H1 (cell line): ENCODE results near the gene TEX26. TPM values are rescaled to one million over a fixed set of nuclear protein-coding genes. Genes with fewer than 3 reads are reported as not detected.

Source experiments
- CTCF ChIA-PET: fragments of 300-600 bp; sonication (Branson Sonifier 250); formaldehyde crosslinking; loops from one replicate; lab custom pipeline; 2021; ENCODE audit not compliant: partially characterized antibody; lab: Charles Lee
- POLR2A ChIA-PET: fragments of 300-600 bp; sonication (Branson Sonifier 250); formaldehyde crosslinking; loops from one replicate; lab custom pipeline; 2021; ENCODE audit warnings: inconsistent platforms; ENCODE audit not compliant: partially characterized antibody; lab: Charles Lee
- DNase-seq, 2 experiments: peaks; one replicate each; pipeline versions ENCODE4 v3.0.0 to v3.0.0-alpha.2; 2010 to 2022; ENCODE audit warnings: low spot score in 2 of 2, low read depth in 1 of 2, mixed read lengths in 1 of 2
- FAIRE-seq: peaks from 2 replicates; lab custom pipeline; 2011; peaks lifted over from hg19 to GRCh38; lab: Jason Lieb, UNC
- H2AFZ ChIP-seq: 2 replicates; pipeline ENCODE4 v1.8.1; 2012; ENCODE audit warnings: low read length, inconsistent platforms
- H2AK5ac ChIP-seq: 2 replicates; pipeline ENCODE4 v1.6.1; 2013; ENCODE audit warnings: low read depth, low read length
- H2BK120ac ChIP-seq: replicated peaks from 2 replicates; pipeline ENCODE3; 2013; ENCODE audit warnings: low read depth, low read length, inconsistent platforms
- H2BK12ac ChIP-seq: 2 replicates; pipeline ENCODE4 v1.6.1; 2013; ENCODE audit warnings: low read depth, low read length
- H2BK15ac ChIP-seq: 2 replicates; pipeline ENCODE4 v1.6.1; 2013; ENCODE audit warnings: low read length
- H2BK20ac ChIP-seq: 2 replicates; pipeline ENCODE4 v1.6.1; 2013; ENCODE audit warnings: low read length
- H2BK5ac ChIP-seq: 2 replicates; pipeline ENCODE4 v1.6.1; 2013; ENCODE audit warnings: low read depth, low read length
- H3K14ac ChIP-seq: 2 replicates; pipeline ENCODE4 v1.6.1; 2013; ENCODE audit warnings: inconsistent platforms; ENCODE audit not compliant: insufficient read length
- H3K18ac ChIP-seq: 2 replicates; pipeline ENCODE4 v1.6.1; 2013; ENCODE audit warnings: low read length; ENCODE audit errors: extremely low read depth
- H3K23ac ChIP-seq: 2 replicates; pipeline ENCODE4 v1.6.1; 2013; ENCODE audit warnings: inconsistent platforms; ENCODE audit not compliant: insufficient read length
- H3K23me2 ChIP-seq: 2 replicates; pipeline ENCODE4 v1.6.1; 2013; ENCODE audit warnings: low read depth, low read length
- H3K27ac ChIP-seq: 2 replicates; pipeline ENCODE4 v1.6.1; 2011; ENCODE audit warnings: low read depth, low read length, inconsistent platforms
- H3K27me3 ChIP-seq, 4 experiments: replicated peaks in 1 of 4; 1 replicate in 1 of 4; 2 replicates in 3 of 4; pipeline versions ENCODE4 v1.6.1 to v1.8.1; 2011 to 2013; ENCODE audit warnings: low read length in 3 of 4, mild to moderate bottlenecking in 3 of 4, inconsistent platforms in 2 of 4, mixed read lengths in 2 of 4, moderate library complexity in 1 of 4; ENCODE audit not compliant: control insufficient read depth in 3 of 4, insufficient read depth in 3 of 4; ENCODE audit errors: extremely low read depth in 1 of 4
- H3K36me3 ChIP-seq, 4 experiments: 2 replicates each; pipeline versions ENCODE4 v1.6.1 to v1.8.1; 2011 to 2013; ENCODE audit warnings: mild to moderate bottlenecking in 4 of 4, low read length in 3 of 4, moderate library complexity in 2 of 4, control low read depth in 1 of 4, inconsistent platforms in 1 of 4; ENCODE audit not compliant: insufficient read depth in 4 of 4, control insufficient read depth in 2 of 4
- H3K4ac ChIP-seq: replicated peaks from 2 replicates; pipeline ENCODE3; 2013; ENCODE audit warnings: low read length, low read depth, mixed read lengths, inconsistent platforms; ENCODE audit not compliant: insufficient read length
- H3K4me1 ChIP-seq, 4 experiments: replicated peaks in 1 of 4; 1 replicate in 1 of 4; 2 replicates in 3 of 4; pipeline versions ENCODE4 v1.6.1 to v1.8.1; 2011 to 2013; ENCODE audit warnings: low read length in 3 of 4, inconsistent platforms in 2 of 4, mixed read lengths in 1 of 4; ENCODE audit not compliant: insufficient read depth in 4 of 4, control insufficient read depth in 3 of 4
- H3K4me2 ChIP-seq, 2 experiments: 2 replicates each; pipeline versions ENCODE4 v1.6.1 to v1.8.1; 2011 to 2013; ENCODE audit warnings: low read depth in 2 of 2, low read length in 2 of 2, control low read depth in 1 of 2, inconsistent platforms in 1 of 2, mild to moderate bottlenecking in 1 of 2; ENCODE audit not compliant: insufficient read depth in 1 of 2
- H3K4me3 ChIP-seq, 4 experiments: fragments of 200-600, 300-600 bp in 1 of 4; sonication (generic), shearing (Covaris generic), sonication (Bioruptor Twin) in 1 of 4; 2 replicates each; pipeline versions ENCODE4 v1.5.1 to v1.8.1; 2011 to 2016; ENCODE audit warnings: low read length in 4 of 4, low read depth in 3 of 4, control low read depth in 2 of 4, inconsistent platforms in 2 of 4, mild to moderate bottlenecking in 2 of 4, mixed read lengths in 1 of 4, moderate library complexity in 1 of 4; ENCODE audit not compliant: insufficient read depth in 2 of 4; ENCODE audit errors: extremely low read depth in 1 of 4
- H3K56ac ChIP-seq: replicated peaks from 2 replicates; pipeline ENCODE3; 2013; ENCODE audit warnings: low read depth, mild to moderate bottlenecking, mixed read lengths, low read length, inconsistent platforms; ENCODE audit not compliant: insufficient read length
- H3K79me1 ChIP-seq: 2 replicates; pipeline ENCODE4 v1.6.1; 2013; ENCODE audit warnings: low read depth, low read length, control low read depth
- H3K79me2 ChIP-seq, 2 experiments: 2 replicates each; pipeline versions ENCODE4 v1.6.1 to v1.8.1; 2012 to 2013; ENCODE audit warnings: low read length in 2 of 2, mild to moderate bottlenecking in 2 of 2, inconsistent platforms in 1 of 2; ENCODE audit not compliant: insufficient read depth in 2 of 2, control insufficient read depth in 1 of 2
- H3K9ac ChIP-seq, 4 experiments: replicated peaks in 1 of 4; 1 replicate in 1 of 4; 2 replicates in 3 of 4; pipeline versions ENCODE4 v1.6.1 to v1.8.1; 2011 to 2013; ENCODE audit warnings: low read depth in 3 of 4, low read length in 3 of 4, control low read depth in 2 of 4, mild to moderate bottlenecking in 2 of 4, moderate library complexity in 2 of 4, inconsistent platforms in 1 of 4; ENCODE audit errors: extremely low read depth in 1 of 4
- H3K9me3 ChIP-seq, 2 experiments: 2 replicates each; pipeline versions ENCODE4 v1.6.1 to v1.8.1; 2012 to 2013; ENCODE audit warnings: mild to moderate bottlenecking in 2 of 2, moderate library complexity in 2 of 2, control low read depth in 1 of 2, inconsistent platforms in 1 of 2, low read depth in 1 of 2, low read length in 1 of 2, mixed read lengths in 1 of 2; ENCODE audit not compliant: insufficient read depth in 2 of 2
- H4K20me1 ChIP-seq, 2 experiments: replicated peaks in 1 of 2; 2 replicates each; pipeline versions ENCODE3 to v1.8.1; 2011 to 2013; ENCODE audit warnings: inconsistent platforms in 2 of 2, low read length in 2 of 2, mild to moderate bottlenecking in 1 of 2; ENCODE audit not compliant: insufficient read depth in 2 of 2, control insufficient read depth in 1 of 2
- H4K5ac ChIP-seq: 2 replicates; pipeline ENCODE4 v1.6.1; 2013; ENCODE audit warnings: low read length, low read depth, mixed read lengths, inconsistent platforms; ENCODE audit not compliant: insufficient read length
- H4K8ac ChIP-seq: 2 replicates; pipeline ENCODE4 v1.8.0; 2013; ENCODE audit warnings: mild to moderate bottlenecking, moderate library complexity, low read length, inconsistent platforms; ENCODE audit not compliant: insufficient read depth; ENCODE audit errors: extremely low read depth
- H4K91ac ChIP-seq: replicated peaks from 2 replicates; pipeline ENCODE3; 2013; ENCODE audit warnings: low read length, mixed read lengths, inconsistent platforms; ENCODE audit not compliant: insufficient read length
- ATF2 ChIP-seq: IDR thresholded peaks from 2 replicates; pipeline ENCODE4 v1.6.1; 2012; ENCODE audit warnings: low read length, inconsistent platforms
- BCL11A ChIP-seq, 2 experiments: IDR thresholded peaks; one replicate each; pipeline ENCODE4 v1.6.1; 2011; ENCODE audit warnings: low read depth in 2 of 2, low read length in 2 of 2, mild to moderate bottlenecking in 2 of 2
- EZH2 ChIP-seq: fragments of 200-600 bp; sonication (generic); IDR thresholded peaks from 2 replicates; pipeline ENCODE4 v1.7.1; 2012; ENCODE audit warnings: low read depth, mild to moderate bottlenecking, moderate library complexity, low read length, inconsistent platforms; ENCODE audit not compliant: severe bottlenecking
- GTF2F1 ChIP-seq: IDR thresholded peaks from 2 replicates; pipeline ENCODE4 v1.6.1; 2012; ENCODE audit warnings: low read depth, low read length, improper control_type of control experiment, borderline replicate concordance
- HDAC2 ChIP-seq, 2 experiments: fragments of 300-600 bp in 1 of 2; sonication (generic) in 1 of 2; IDR thresholded peaks; 2 replicates each; pipeline ENCODE4 v1.6.1; 2011 to 2012; ENCODE audit warnings: low read depth in 2 of 2, low read length in 2 of 2, mild to moderate bottlenecking in 2 of 2, moderate library complexity in 2 of 2, borderline replicate concordance in 1 of 2, inconsistent platforms in 1 of 2
- HDAC6 ChIP-seq: IDR thresholded peaks from one replicate; pipeline ENCODE4 v1.7.1; 2012; ENCODE audit warnings: low read depth, mild to moderate bottlenecking, inconsistent platforms, low read length, moderate library complexity
- KDM1A ChIP-seq: fragments of 200-600, 300-600 bp; sonication (generic); IDR thresholded peaks from 2 replicates; pipeline ENCODE4 v1.7.1; 2016; ENCODE audit warnings: mild to moderate bottlenecking, low read length, borderline replicate concordance
- MAX ChIP-seq: IDR thresholded peaks from 2 replicates; pipeline ENCODE4 v1.6.1; 2012; ENCODE audit warnings: inconsistent platforms
- SRF ChIP-seq: IDR thresholded peaks from 2 replicates; pipeline ENCODE4 v1.6.1; 2011; ENCODE audit warnings: mild to moderate bottlenecking, low read depth, low read length, moderate library complexity
- TAF1 ChIP-seq: IDR thresholded peaks from 2 replicates; pipeline ENCODE4 v1.6.1; 2011; ENCODE audit warnings: mild to moderate bottlenecking, low read depth, low read length
- TAF7 ChIP-seq: optimal IDR thresholded peaks from 2 replicates; pipeline ENCODE3; 2011; ENCODE audit warnings: low read depth, mild to moderate bottlenecking, inconsistent platforms, low read length, moderate library complexity, borderline replicate concordance
- WGBS, 2 experiments: shearing (Covaris generic) in 1 of 2; methylation state at CpG; one replicate each; pipeline versions ENCODE4 v1.1.6 to v1.1.7; 2013 to 2015; ENCODE audit warnings: low lambda C conversion rate in 2 of 2, mixed read lengths in 2 of 2, inconsistent platforms in 1 of 2, low coverage in 1 of 2, missing lambda C conversion rate in 1 of 2; ENCODE audit not compliant: insufficient replicate concordance in 2 of 2, insufficient coverage in 1 of 2, insufficient read length in 1 of 2; ENCODE audit errors: extremely low coverage in 1 of 2, missing lambda C conversion rate in 1 of 2; 5-methylcytosine and 5-hydroxymethylcytosine counted together
- polyA plus RNA-seq, 7 experiments: library from polyadenylated mRNA; depleted of rRNA in 3 of 7; stranded (reverse) in 5 of 7; unstranded in 2 of 7; fragments of >200 nt in 5 of 7; fragments of 200-250 nt in 2 of 7; gene quantifications; 1 replicate in 5 of 7; 2 replicates in 1 of 7; 4 replicates in 1 of 7; pipeline versions ENCODE4 v1.2.1 to v1.2.3, GENCODE V29; 2011 to 2013; ENCODE audit warnings: missing spikeins in 2 of 7, mixed read lengths in 2 of 7
- total RNA-seq: library from RNA; stranded (reverse); fragmentation: NEBNext Ultra II Directional; extraction: Animal tissue kit (Norgen Biotek cat#: 25700); gene quantifications from 2 replicates; pipeline ENCODE4 v1.2.1, GENCODE V29; 2021

Gene TEX26
- total and polyA plus RNA-seq, 2 of the 8 experiments (the other 6 are each of a cell fraction or from before 2014, with no cell fraction given), result not detected

- H3K27me3 ChIP-seq, result no peaks in the 10 kb centered on the region
- no peaks in the 10 kb centered on the region for H4K20me1 ChIP-seq
- no peaks in the 10 kb centered on the region for H3K79me2 ChIP-seq
- no peak overlapping the region for H3K23ac ChIP-seq
- no peak overlapping the region for H3K4ac ChIP-seq
- H3K27ac ChIP-seq, result no peak overlapping the region
- no peak overlapping the region for H3K4me3 ChIP-seq
- no peak overlapping the region for H4K8ac ChIP-seq
- 43% methylated on average over 2 of the region's 2 CpGs; no CpG with 5 or more reads in 1 of the 2 experiments for WGBS, 2 experiments
- H3K9ac ChIP-seq, result no peak overlapping the region
- no peak overlapping the region for H4K5ac ChIP-seq
- H2BK15ac ChIP-seq, result no peak overlapping the region
- H2BK12ac ChIP-seq, result no peak overlapping the region
- no peaks in the 10 kb centered on the region for H3K4me1 ChIP-seq
- TF ChIP-seq ATF2 (no peak), TAF7 (no peak), GTF2F1 (no peak), MAX (no peak), HDAC2 (IDR thresholded peaks at IDR 0.05; ENCODE audit: borderline replicate concordance in 1 of 2, low read depth in 2 of 2, low read length in 2 of 2) (no peak), TAF1 (no peak), KDM1A (no peak), EZH2 (no peak), HDAC6 (no peak), SRF (no peak), BCL11A (IDR thresholded peaks at IDR 0.05; ENCODE audit: low read depth in 2 of 2, low read length in 2 of 2) (no peak)
- H2AK5ac ChIP-seq, result no peak overlapping the region
- no peak overlapping the region for H3K4me2 ChIP-seq
- DNase-seq, result no peak
- no peaks in the 10 kb centered on the region for H3K9me3 ChIP-seq
- no peak overlapping the region for H4K91ac ChIP-seq
- no peak overlapping the region for H3K56ac ChIP-seq
- no peaks in the 10 kb centered on the region for H3K23me2 ChIP-seq
- no peak overlapping the region for H2BK5ac ChIP-seq
- H3K14ac ChIP-seq, result no peak overlapping the region
- ChIA-PET CTCF (interaction anchor here (0.9 to 3.1 kb wide), 5 partner anchors 9 to 43 kb away, joined by 3 to 11 read pairs (median 4); no protein-coding TSS in a partner anchor), POLR2A (no interaction called here)
- H3K18ac ChIP-seq, result no peak overlapping the region
- no peak overlapping the region for H2BK120ac ChIP-seq
- H3K79me1 ChIP-seq, result no peaks in the 10 kb centered on the region
- FAIRE-seq, result no peak
- H2BK20ac ChIP-seq, result no peak overlapping the region
- H2AFZ ChIP-seq, result no peak overlapping the region
- H3K36me3 ChIP-seq, result no peaks in the 10 kb centered on the region
These were observed 90.6 kb downstream of the TEX26 start for GRCh38 chr13:31022928-31023530.
